GM10266 (cell line): ENCODE measurements around the gene ARL9.

Source experiments
- DNase-seq: peaks from one replicate; pipeline ENCODE4 v3.0.0; 2012; ENCODE audit errors: extremely low spot score
- TF ChIP-seq, protein P1 (sequence below): IDR thresholded peaks from 2 replicates; pipeline ENCODE4 v1.5.1; 2012; ENCODE audit warnings: mild to moderate bottlenecking, low read depth; ENCODE audit not compliant: control insufficient read depth, insufficient read depth; ENCODE audit errors: missing control alignments

ARL9 gene

DNA sequence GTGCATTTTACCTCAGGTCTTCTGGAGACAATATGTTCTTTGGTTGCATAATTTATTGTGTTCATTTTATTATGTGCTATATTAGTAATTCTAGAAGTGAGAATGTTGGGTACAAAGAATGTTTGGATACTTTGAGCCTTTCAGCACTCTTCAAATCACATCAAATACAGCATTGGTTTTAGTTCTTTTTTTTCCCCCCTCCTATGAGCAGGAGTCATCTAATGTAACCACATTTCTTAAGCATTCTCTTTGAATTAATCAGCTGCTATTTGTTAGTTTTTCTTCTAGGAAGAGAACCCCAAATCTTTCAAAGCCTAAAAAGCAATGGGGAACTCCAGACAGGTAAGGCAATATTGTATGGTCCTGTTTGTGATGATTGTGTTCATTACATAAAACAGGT, 46.7 kb downstream of the ARL9 start:
- DNase-seq, result no peak
- TF ChIP-seq, protein P1, sequence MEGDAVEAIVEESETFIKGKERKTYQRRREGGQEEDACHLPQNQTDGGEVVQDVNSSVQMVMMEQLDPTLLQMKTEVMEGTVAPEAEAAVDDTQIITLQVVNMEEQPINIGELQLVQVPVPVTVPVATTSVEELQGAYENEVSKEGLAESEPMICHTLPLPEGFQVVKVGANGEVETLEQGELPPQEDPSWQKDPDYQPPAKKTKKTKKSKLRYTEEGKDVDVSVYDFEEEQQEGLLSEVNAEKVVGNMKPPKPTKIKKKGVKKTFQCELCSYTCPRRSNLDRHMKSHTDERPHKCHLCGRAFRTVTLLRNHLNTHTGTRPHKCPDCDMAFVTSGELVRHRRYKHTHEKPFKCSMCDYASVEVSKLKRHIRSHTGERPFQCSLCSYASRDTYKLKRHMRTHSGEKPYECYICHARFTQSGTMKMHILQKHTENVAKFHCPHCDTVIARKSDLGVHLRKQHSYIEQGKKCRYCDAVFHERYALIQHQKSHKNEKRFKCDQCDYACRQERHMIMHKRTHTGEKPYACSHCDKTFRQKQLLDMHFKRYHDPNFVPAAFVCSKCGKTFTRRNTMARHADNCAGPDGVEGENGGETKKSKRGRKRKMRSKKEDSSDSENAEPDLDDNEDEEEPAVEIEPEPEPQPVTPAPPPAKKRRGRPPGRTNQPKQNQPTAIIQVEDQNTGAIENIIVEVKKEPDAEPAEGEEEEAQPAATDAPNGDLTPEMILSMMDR, result no peak

- TF ChIP-seq, protein P1, result no peak
- no peak for DNase-seq
These were observed 64.5 kb downstream of the ARL9 start for GRCh38 chr4:56570041-56570440.
